GM12878 (cell line): ENCODE measurements around the gene RIPPLY1. TPM values are rescaled to one million over a fixed set of nuclear protein-coding genes. Genes with fewer than 3 reads are reported as not detected.

Experiments used
- ATAC-seq: fragments of 200-7000 bp; cut with Tn5 transposase; 3 replicates; pipeline ENCODE4 v1.9.1; 2020; ENCODE audit warnings: mild to moderate bottlenecking, moderate library complexity
- BruUV-seq: library from RNA; stranded (reverse); fragments of 400-500 nt; replicated peaks from 2 replicates; lab custom pipeline; 2021; lab: Mats Ljungman, UMichigan
- CTCF ChIA-PET: fragments of 300-600 bp; sonication (Branson Sonifier 250); formaldehyde crosslinking; extraction: SDS; loops from one replicate; lab custom pipeline; 2021; ENCODE audit warnings: inconsistent platforms; lab: Yijun Ruan, JAX
- POLR2A ChIA-PET: fragments of 350-600 bp; formaldehyde crosslinking; extraction: SDS; loops from one replicate; lab custom pipeline; 2021; ENCODE audit warnings: inconsistent platforms; lab: Charles Lee
- RAD21 ChIA-PET: fragments of 300-600 bp; sonication (Branson Sonifier 250); formaldehyde crosslinking; loops from one replicate; lab custom pipeline; 2023; ENCODE audit warnings: antibody characterized with exemption; ENCODE audit not compliant: unreplicated experiment; lab: Charles Lee
- SMC1A ChIA-PET: fragments of 300-600 bp; sonication (Branson Sonifier 250); formaldehyde crosslinking; loops from one replicate; lab custom pipeline; 2023; ENCODE audit not compliant: unreplicated experiment, uncharacterized antibody; lab: Charles Lee
- DNase-seq: peaks from one replicate; pipeline ENCODE4 v3.0.0-alpha.2; 2011; ENCODE audit warnings: low read depth, low spot score
- FAIRE-seq: peaks from 3 replicates; lab custom pipeline; 2011; peaks lifted over from hg19 to GRCh38; lab: Jason Lieb, UNC
- H2AFZ ChIP-seq: 2 replicates; pipeline ENCODE4 v1.6.0; 2011; ENCODE audit warnings: low read depth, low read length, control low read depth; ENCODE audit not compliant: control insufficient read depth
- H3K27ac ChIP-seq: 2 replicates; pipeline ENCODE4 v1.5.1; 2011; ENCODE audit warnings: control low read depth; ENCODE audit not compliant: control insufficient read depth, insufficient read depth
- H3K27me3 ChIP-seq, 2 experiments: replicated peaks in 1 of 2; 2 replicates each; pipeline versions ENCODE4 v1.6.0 to v1.6.1; 2011; ENCODE audit warnings: low read length in 1 of 2; ENCODE audit not compliant: control insufficient read depth in 2 of 2, insufficient read depth in 2 of 2
- H3K36me3 ChIP-seq, 2 experiments: 2 replicates each; pipeline ENCODE4 v1.5.1; 2011; ENCODE audit warnings: low read length in 1 of 2; ENCODE audit not compliant: control insufficient read depth in 2 of 2, insufficient read depth in 2 of 2
- H3K4me1 ChIP-seq: 2 replicates; pipeline ENCODE4 v1.6.1; 2011; ENCODE audit warnings: mild to moderate bottlenecking, low read length, moderate library complexity, mixed read lengths; ENCODE audit not compliant: control insufficient read depth, insufficient read depth
- H3K4me2 ChIP-seq: 2 replicates; pipeline ENCODE4 v1.6.0; 2011; ENCODE audit warnings: control low read depth; ENCODE audit not compliant: control insufficient read depth, insufficient read depth
- H3K4me3 ChIP-seq: fragments of 200-600 bp; sonication (generic); 2 replicates; pipeline ENCODE4 v1.5.1; 2016
- H3K79me2 ChIP-seq: 2 replicates; pipeline ENCODE4 v1.6.0; 2011; ENCODE audit warnings: low read length; ENCODE audit not compliant: control insufficient read depth, insufficient read depth
- H3K9ac ChIP-seq: 2 replicates; pipeline ENCODE4 v1.8.0; 2011; ENCODE audit warnings: low read length, control low read depth, mixed read lengths; ENCODE audit not compliant: control insufficient read depth, insufficient read depth
- H3K9me3 ChIP-seq: replicated peaks from 3 replicates; pipeline ENCODE4 v1.5.1; 2011; ENCODE audit warnings: mild to moderate bottlenecking, low read length; ENCODE audit not compliant: control insufficient read depth, insufficient read depth
- H4K20me1 ChIP-seq: 2 replicates; pipeline ENCODE4 v1.6.0; 2011; ENCODE audit not compliant: control insufficient read depth, insufficient read depth
- ASH2L ChIP-seq: fragments of 300-600, 200-600 bp; sonication (generic); IDR thresholded peaks from 2 replicates; pipeline ENCODE4 v1.6.1; 2017; ENCODE audit warnings: low read depth, mild to moderate bottlenecking, borderline replicate concordance
- ATF7 ChIP-seq: fragments of 450-650 bp; IDR thresholded peaks from 2 replicates; pipeline ENCODE4 v1.6.1; 2016; ENCODE audit warnings: low read depth, mild to moderate bottlenecking
- BCL3 ChIP-seq: IDR thresholded peaks from 2 replicates; pipeline ENCODE4 v1.6.1; 2011; ENCODE audit warnings: borderline replicate concordance, low read depth, mild to moderate bottlenecking, moderate library complexity, low read length; ENCODE audit not compliant: insufficient read depth, poor library complexity, severe bottlenecking
- CHD4 ChIP-seq: fragments of 200-600 bp; sonication (generic); IDR thresholded peaks from 2 replicates; pipeline ENCODE4 v1.6.1; 2016; ENCODE audit warnings: mild to moderate bottlenecking
- CREB1 ChIP-seq: IDR thresholded peaks from 2 replicates; pipeline ENCODE4 v1.6.1; 2012; ENCODE audit warnings: low read depth, mild to moderate bottlenecking, inconsistent platforms
- E4F1 ChIP-seq: fragments of 450-650 bp; IDR thresholded peaks from 2 replicates; pipeline ENCODE4 v1.6.1; 2018; ENCODE audit warnings: borderline replicate concordance, mild to moderate bottlenecking; ENCODE audit not compliant: partially characterized antibody
- EZH2 ChIP-seq: IDR thresholded peaks from 2 replicates; pipeline ENCODE4 v1.6.1; 2012; ENCODE audit warnings: low read depth, mild to moderate bottlenecking, control low read depth, inconsistent platforms, low read length, borderline replicate concordance; ENCODE audit not compliant: control insufficient read depth
- IRF3 ChIP-seq: fragments of 450-650 bp; IDR thresholded peaks from 2 replicates; pipeline ENCODE4 v1.6.1; 2014; ENCODE audit warnings: mild to moderate bottlenecking
- JUND ChIP-seq: IDR thresholded peaks from 2 replicates; pipeline ENCODE4 v1.6.1; 2012; ENCODE audit warnings: low read depth, mild to moderate bottlenecking, low read length, improper control_type of control experiment, moderate library complexity
- MLLT1 ChIP-seq: fragments of 450-650 bp; IDR thresholded peaks from 2 replicates; pipeline ENCODE4 v1.6.1; 2016; ENCODE audit warnings: mild to moderate bottlenecking
- MYC ChIP-seq: IDR thresholded peaks from 2 replicates; pipeline ENCODE4 v1.6.1; 2011; ENCODE audit warnings: mild to moderate bottlenecking, low read length, moderate library complexity, inconsistent platforms; ENCODE audit not compliant: insufficient read depth, insufficient replicate concordance, insufficient read length, severe bottlenecking
- NKRF ChIP-seq: fragments of 450-650 bp; conservative IDR thresholded peaks from 2 replicates; pipeline ENCODE4 v1.6.1; 2017; ENCODE audit warnings: mild to moderate bottlenecking, moderate library complexity
- TBL1XR1 ChIP-seq: IDR thresholded peaks from 2 replicates; pipeline ENCODE4 v1.6.1; 2012; ENCODE audit warnings: low read depth, low read length, improper control_type of control experiment
- ZBED1 ChIP-seq: IDR thresholded peaks from 2 replicates; pipeline ENCODE4 v1.6.1; 2016; ENCODE audit warnings: borderline replicate concordance
- ZNF274 ChIP-seq: IDR thresholded peaks from one replicate; pipeline ENCODE4 v1.8.0; 2011; ENCODE audit not compliant: insufficient read length, insufficient read depth
- WGBS: methylation state at CpG from one replicate; pipeline ENCODE4 v1.1.6; 2016; ENCODE audit warnings: low lambda C conversion rate; ENCODE audit not compliant: insufficient replicate concordance, insufficient coverage; ENCODE audit errors: missing lambda C conversion rate; 5-methylcytosine and 5-hydroxymethylcytosine counted together
- in situ Hi-C: fragments of 300-500 bp; cut with MboI; formaldehyde crosslinking; loops from 9 replicates; pipeline ENCODE4 v1.14.3; 2018; ENCODE audit warnings: mixed read lengths
- intact Hi-C: fragments of 100-400 bp; cut with micrococcal nuclease; formaldehyde crosslinking; loops from one replicate; pipeline ENCODE4 v1.14.2; 2022; ENCODE audit not compliant: unreplicated experiment
- polyA plus RNA-seq, 11 experiments: library from polyadenylated mRNA; depleted of rRNA in 4 of 11; unstranded in 6 of 11; stranded (reverse) in 5 of 11; fragments of >200 nt; fragmentation: Nextera tagmentation in 4 of 11; fragmentation: Illumina TruSeq in 1 of 11; extraction: Ambion mirVana in 4 of 11; extraction: Trizol in 1 of 11; gene quantifications; 1 replicate in 1 of 11; 2 replicates in 10 of 11; pipeline versions ENCODE4 v1.2.1 to v1.2.3, GENCODE V29; 2011 to 2016; ENCODE audit warnings: inconsistent platforms in 2 of 11, missing spikeins in 2 of 11, low read depth in 1 of 11
- total RNA-seq, 4 experiments: library from RNA; depleted of rRNA in 3 of 4; stranded (reverse); fragments of >200 nt in 3 of 4; fragmentation: Illumina TruSeq in 1 of 4; extraction: Trizol in 1 of 4; gene quantifications; 2 replicates each; pipeline versions ENCODE4 v1.2.1 to v1.2.3, GENCODE V29; 2013 to 2021

The RIPPLY1 gene
- total and polyA plus RNA-seq, 10 of the 15 experiments (the other 5 are each of a cell fraction or from before 2014, with no cell fraction given), result not detected

- no peak for TF ChIP-seq CREB1
- TF ChIP-seq ASH2L, result no peak
- no peak for TF ChIP-seq NKRF
- TF ChIP-seq E4F1, result no peak
- no peak for TF ChIP-seq CHD4
Observed at GRCh38 chrX:106948641-106949040, 45.5 kb upstream of the RIPPLY1 start (continued).

GRCh38 chrX:106946464-106946863, 43.3 kb upstream of the RIPPLY1 start:
- Histone ChIP-seq H2AFZ (no peak overlapping the region), H3K27me3 (no peaks in the 10 kb centered on the region; a peak in 1 of 4 replicates), H3K4me1 (no peaks in the 10 kb centered on the region), H3K9ac (no peak overlapping the region), H3K9me3 (no peaks in the 10 kb centered on the region), H4K20me1 (no peaks in the 10 kb centered on the region), H3K79me2 (no peaks in the 10 kb centered on the region), H3K36me3 (no peaks in the 10 kb centered on the region), H3K4me2 (no peak overlapping the region), H3K4me3 (no peak overlapping the region), H3K27ac (no peak overlapping the region)
- ChIA-PET POLR2A (interaction anchor here (0.6 kb wide), 1 partner anchor 12 kb away, joined by 3 read pairs; no protein-coding TSS in a partner anchor), RAD21 (no interaction called here), SMC1A (no interaction called here), CTCF (no interaction called here)
- intact Hi-C loops (no loop called here), in situ Hi-C loops (no loop called here)
- no TSS peak for BruUV-seq
- ATAC-seq, result no peak
- DNase-seq, result no peak
- WGBS, result 60% methylated on average over 3 of the region's 3 CpGs
- no peak for FAIRE-seq
- no peak for TF ChIP-seq MYC
- no peak for TF ChIP-seq JUND
- TF ChIP-seq IRF3, result no peak
- no peak for TF ChIP-seq ZBED1
- no peak for TF ChIP-seq EZH2
- TF ChIP-seq ZNF274, result no peak
- no peak for TF ChIP-seq ATF7
- TF ChIP-seq TBL1XR1, result no peak
- no peak for TF ChIP-seq BCL3
- TF ChIP-seq MLLT1, result no peak
